NCI-H1694 (cell line): ENCODE measurements around the gene UBE3C.

ENCODE experiments used
- DNase-seq: peaks from one replicate; lab custom pipeline; 2025; lab: John Stamatoyannopoulos, UW

The UBE3C gene

GRCh38 chr7:157292770-157293412, 154.2 kb downstream of the UBE3C start:
- no peak for DNase-seq

GRCh38 chr7:157293413-157293788, 154.7 kb downstream of the UBE3C start:
- no peak for DNase-seq

- DNase-seq = no peak
Observed at GRCh38 chr7:157294773-157295172, 156.0 kb downstream of the UBE3C start.

GRCh38 chr7:157295338-157295737, 156.6 kb downstream of the UBE3C start:
- DNase-seq = no peak

- DNase-seq = no peak
Observed at GRCh38 chr7:157297185-157297584, 158.5 kb downstream of the UBE3C start.

GRCh38 chr7:157299317-157299612, 160.5 kb downstream of the UBE3C start:
- no peak for DNase-seq

- DNase-seq = no peak
Observed at GRCh38 chr7:157299613-157300368, 161.1 kb downstream of the UBE3C start.

- DNase-seq = no peak
Observed at GRCh38 chr7:157300369-157300825, 161.7 kb downstream of the UBE3C start.

GRCh38 chr7:157301610-157302120, 162.9 kb downstream of the UBE3C start:
- DNase-seq = no peak

- DNase-seq = no peak
Observed at GRCh38 chr7:157306846-157307838, 168.4 kb downstream of the UBE3C start.

- no peak for DNase-seq
Observed at GRCh38 chr7:157309988-157310668, 171.4 kb downstream of the UBE3C start.

GRCh38 chr7:157310676-157311185, 172.0 kb downstream of the UBE3C start:
- no peak for DNase-seq

- no peak for DNase-seq
Observed at GRCh38 chr7:157312941-157313340, 174.2 kb downstream of the UBE3C start.

- no peak for DNase-seq
Observed at GRCh38 chr7:157313645-157314044, 174.9 kb downstream of the UBE3C start.

- DNase-seq = no peak
Observed at GRCh38 chr7:157318015-157318706, 179.4 kb downstream of the UBE3C start.
